Right hindlimb (tissue), 1 donor: Measurements from ENCODE around the gene PLEKHA8.

Experiments
- DNase-seq: peaks from one replicate; pipeline ENCODE4 v3.0.0-alpha.2; 2018

PLEKHA8 gene, protein sequence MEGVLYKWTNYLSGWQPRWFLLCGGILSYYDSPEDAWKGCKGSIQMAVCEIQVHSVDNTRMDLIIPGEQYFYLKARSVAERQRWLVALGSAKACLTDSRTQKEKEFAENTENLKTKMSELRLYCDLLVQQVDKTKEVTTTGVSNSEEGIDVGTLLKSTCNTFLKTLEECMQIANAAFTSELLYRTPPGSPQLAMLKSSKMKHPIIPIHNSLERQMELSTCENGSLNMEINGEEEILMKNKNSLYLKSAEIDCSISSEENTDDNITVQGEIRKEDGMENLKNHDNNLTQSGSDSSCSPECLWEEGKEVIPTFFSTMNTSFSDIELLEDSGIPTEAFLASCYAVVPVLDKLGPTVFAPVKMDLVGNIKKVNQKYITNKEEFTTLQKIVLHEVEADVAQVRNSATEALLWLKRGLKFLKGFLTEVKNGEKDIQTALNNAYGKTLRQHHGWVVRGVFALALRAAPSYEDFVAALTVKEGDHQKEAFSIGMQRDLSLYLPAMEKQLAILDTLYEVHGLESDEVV

DNA sequence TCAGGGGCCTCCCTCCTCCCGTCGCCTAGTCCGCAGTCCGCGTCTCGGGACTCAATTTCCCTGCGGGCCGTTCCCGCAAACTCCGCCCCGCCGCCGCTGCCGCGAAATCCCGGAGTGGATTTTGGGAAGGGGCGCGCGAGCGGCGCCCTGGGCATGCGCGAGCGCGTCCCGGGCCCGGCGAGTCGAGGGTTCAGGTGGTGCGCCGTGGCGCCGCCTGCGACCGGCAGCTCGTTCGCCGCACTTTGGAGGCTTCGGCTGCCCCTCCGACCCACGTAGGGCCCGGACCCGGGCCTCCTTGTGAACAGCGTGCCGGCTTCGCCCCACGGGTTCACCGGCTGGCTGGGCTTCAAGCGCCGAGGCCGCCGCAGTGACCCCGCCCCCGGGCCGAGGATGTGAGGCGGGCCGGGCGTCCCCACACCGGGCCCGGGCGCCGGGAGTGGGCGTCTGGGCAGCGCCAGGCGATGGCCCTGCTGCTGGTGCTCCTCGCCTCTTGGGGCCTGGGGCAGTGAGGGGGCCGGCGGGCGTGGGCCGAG lies at the start of gene PLEKHA8:
TSS of gene PLEKHA8 (plus strand) at position 197 of the 533 bp plus-strand sequence. CDS start 351 bp downstream, outside the sequence.
- peak; percentile 93 for DNase-seq

GRCh38 chr7:29980151-29980550 lies 48.1 kb upstream of the PLEKHA8 start:
- no peak for DNase-seq

- no peak for DNase-seq
Measured at GRCh38 chr7:29987083-29987482, 41.1 kb upstream of the PLEKHA8 start.

GRCh38 chr7:29987811-29988317 lies 40.3 kb upstream of the PLEKHA8 start:
- DNase-seq = no peak

- peak; percentile 60 for DNase-seq
Measured at GRCh38 chr7:29988424-29989256, 39.6 kb upstream of the PLEKHA8 start.

- peak; percentile 77 for DNase-seq
Measured at GRCh38 chr7:29989257-29989995, 38.8 kb upstream of the PLEKHA8 start, which contains the start of gene SCRN1. Gene SCRN1, minus strand, starts transcription at chr7:29989801. Its CDS starts 20,734 bp downstream, at chr7:29969067.

- DNase-seq = no peak
Measured at GRCh38 chr7:29990931-29991330, 37.3 kb upstream of the PLEKHA8 start.

- DNase-seq = no peak
Measured at GRCh38 chr7:29991937-29992336, 36.3 kb upstream of the PLEKHA8 start.

GRCh38 chr7:29993140-29993539 lies 35.1 kb upstream of the PLEKHA8 start:
- no peak for DNase-seq

DNA sequence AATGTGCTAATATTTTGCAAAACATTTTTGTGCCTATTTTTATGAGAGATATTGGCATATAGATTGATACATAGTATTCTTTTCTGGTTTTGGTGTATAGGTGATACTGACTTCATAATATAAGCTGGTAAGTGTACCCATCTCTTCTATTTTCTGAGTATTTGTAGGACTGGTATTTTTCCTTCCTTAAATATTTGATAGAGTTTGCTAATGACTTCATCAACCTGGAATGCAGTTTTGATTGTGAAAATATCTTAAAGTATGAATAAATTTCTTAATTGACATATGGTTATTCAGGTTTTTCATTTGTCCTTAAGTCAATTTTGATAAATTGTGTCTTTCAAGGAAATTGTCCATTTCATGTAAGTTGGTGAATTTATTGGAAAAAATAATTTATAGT lies 32.6 kb upstream of the PLEKHA8 start:
- DNase-seq = no peak

- DNase-seq = no peak
Measured at GRCh38 chr7:29996321-29996720, 31.9 kb upstream of the PLEKHA8 start.

DNA sequence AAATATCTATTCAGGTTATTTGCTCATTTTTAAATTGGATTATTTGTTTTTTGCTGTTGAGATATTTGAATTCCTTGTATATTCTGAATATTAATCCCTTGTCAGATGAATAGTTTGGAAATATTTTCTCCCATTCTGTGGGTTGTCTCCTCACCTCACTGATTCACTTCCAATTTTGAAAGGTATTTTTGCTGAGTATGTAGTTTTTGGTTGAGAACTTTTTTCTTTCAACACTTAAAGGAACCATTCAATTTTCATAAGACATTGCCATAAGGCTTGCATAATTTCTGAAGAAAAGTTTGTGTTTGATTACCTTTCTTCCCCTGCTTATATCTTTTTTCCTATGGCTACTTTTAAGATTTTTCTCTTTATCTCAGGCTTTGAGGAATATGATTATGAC lies 29.7 kb upstream of the PLEKHA8 start:
- DNase-seq = no peak

GRCh38 chr7:30001998-30002397 lies 26.2 kb upstream of the PLEKHA8 start:
- DNase-seq = no peak

DNA sequence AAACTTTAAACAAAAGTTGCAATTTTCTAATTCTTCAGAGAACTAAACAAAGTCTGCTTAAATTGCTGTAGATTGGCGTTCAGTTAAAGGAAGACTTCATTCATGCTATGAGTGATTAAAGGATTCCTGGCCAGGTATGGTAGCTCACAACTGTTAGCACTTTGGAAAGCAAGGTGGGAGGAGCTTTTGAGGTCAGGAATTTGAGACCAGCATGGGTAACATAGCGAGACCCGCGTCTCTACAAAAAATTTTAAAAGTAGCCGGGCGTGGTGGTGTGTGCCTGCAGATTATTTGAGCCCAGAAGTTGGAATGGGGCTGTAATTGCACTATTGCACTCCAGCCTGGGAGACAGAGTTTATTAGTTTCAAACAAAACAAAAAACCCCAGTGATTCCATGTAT lies 25.1 kb upstream of the PLEKHA8 start:
- no peak for DNase-seq

GRCh38 chr7:30005464-30005863 lies 22.7 kb upstream of the PLEKHA8 start:
- DNase-seq = no peak

DNA sequence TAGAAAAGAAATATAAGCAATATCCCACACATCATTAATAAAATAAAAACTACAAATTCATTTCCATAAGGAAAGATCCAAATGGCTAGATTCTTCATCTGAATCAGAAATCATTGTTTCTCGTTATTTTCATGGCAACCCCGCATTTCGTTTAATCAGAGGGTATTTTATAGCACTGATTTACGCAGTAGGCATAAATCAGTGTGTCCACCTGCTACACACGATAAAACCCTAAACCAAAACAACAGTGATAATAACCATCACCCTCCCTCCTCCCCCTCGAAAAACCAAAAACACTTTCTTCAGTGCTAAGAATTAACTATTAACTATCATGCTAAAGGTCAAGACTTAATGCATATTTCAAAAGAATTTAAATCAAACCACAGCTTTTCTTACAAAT lies 18.2 kb upstream of the PLEKHA8 start:
- no peak for DNase-seq

DNA sequence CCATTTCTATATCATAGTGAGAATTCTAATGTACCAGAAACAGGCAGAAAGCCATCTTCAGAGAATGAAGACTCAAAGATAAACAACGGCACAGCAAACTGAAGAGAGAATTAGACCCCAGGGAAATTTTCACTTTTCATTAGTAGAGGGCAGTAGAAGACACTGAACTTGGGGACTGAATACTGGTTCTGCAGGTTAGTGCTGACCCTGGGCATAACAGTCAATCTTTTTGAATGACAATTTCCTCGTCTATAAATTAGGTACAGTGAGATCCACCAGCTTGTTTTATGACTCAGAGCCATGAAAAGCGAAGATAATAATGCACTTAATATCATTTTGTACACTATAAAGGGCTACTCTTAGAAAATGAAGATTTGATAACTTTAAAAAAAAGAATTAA lies 15.5 kb upstream of the PLEKHA8 start:
- no peak for DNase-seq

GRCh38 chr7:30018451-30018850 lies 9.8 kb upstream of the PLEKHA8 start:
- DNase-seq = no peak

DNA sequence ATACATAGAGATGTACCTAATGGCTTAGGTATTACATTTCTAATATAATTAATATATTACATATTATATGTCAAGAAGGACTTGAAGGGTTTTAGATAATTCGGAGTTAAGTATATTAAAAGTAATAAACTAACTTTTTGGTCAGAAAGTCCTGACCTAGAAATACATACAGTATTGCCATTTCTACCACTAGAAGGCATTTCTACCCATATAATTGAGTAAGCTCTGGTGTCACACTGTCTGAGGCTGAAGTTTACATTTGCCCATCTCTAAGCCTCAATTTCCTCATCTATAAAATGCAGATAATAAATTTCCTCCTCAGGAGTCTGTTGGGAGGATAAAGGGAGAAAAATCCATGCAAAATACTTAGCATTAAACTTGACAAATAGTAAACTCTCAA lies 8.8 kb upstream of the PLEKHA8 start:
- DNase-seq = no peak

- no peak for DNase-seq
Measured at GRCh38 chr7:30019960-30020359, 8.3 kb upstream of the PLEKHA8 start.

- no peak for DNase-seq
Measured at GRCh38 chr7:30020535-30020934, 7.7 kb upstream of the PLEKHA8 start.

DNA sequence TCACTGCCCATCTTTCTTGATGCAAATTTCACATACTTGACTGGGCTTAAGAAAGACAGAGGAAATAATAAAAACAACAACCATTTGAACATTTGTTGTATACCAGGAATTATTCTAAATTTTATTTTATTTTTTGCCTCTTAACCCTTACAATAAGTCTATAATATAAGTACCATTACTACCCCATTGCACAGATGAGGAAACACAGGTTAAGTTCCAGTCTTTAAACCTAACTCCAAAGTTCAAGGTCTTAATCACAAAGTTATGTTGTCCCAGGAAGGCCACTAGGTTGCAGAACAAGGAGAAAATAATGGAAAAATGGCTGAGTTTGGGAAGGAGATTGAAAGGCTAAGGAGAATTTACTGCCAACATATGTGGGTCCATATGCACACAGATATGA lies 5.2 kb upstream of the PLEKHA8 start:
- no peak for DNase-seq
